PC-9 (cell line): ENCODE data around the gene CKM.

ENCODE experiments used
- CTCF ChIP-seq: fragments of 200-600 bp; sonication (generic); conservative IDR thresholded peaks from 2 replicates; pipeline ENCODE4 v1.6.1; 2017; ENCODE audit warnings: mixed run types, antibody characterized with exemption, mild to moderate bottlenecking, moderate library complexity
- EZH2 ChIP-seq: fragments of 200-600 bp; sonication (generic); IDR thresholded peaks from 2 replicates; pipeline ENCODE4 v1.8.0; 2017; ENCODE audit warnings: antibody characterized with exemption, low read depth

DNA sequence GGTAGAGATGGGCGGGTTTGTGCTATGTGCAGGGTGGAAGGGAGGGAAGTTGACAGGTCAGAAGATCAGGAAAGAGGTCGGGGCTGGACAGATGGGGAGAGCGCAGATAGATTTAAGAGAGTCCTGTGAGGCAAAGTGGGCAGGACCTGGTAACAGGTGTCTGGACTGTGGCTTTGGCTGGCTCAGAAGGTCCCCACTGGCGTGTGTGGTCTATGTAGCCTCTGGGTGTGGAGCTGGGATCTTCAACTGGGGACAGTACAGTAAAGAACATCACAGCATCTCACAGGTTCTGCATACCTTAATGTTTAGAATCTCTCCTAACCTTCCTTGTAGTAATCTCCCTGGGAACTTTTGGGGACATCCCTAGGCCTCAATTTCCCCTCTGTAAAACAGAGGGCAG, 17.7 kb downstream of the CKM start:
- no peak for TF ChIP-seq EZH2
- TF ChIP-seq CTCF, result no peak
